CD14-positive monocyte (primary cell): Measurements from ENCODE around the gene PUS1. TPM values are rescaled to one million over a fixed set of nuclear protein-coding genes. Genes with fewer than 3 reads are reported as not detected.

Experiments used
- DNase-seq, 3 donors: peaks; one replicate each; pipeline ENCODE4 v3.0.0-alpha.2; 2011 to 2022
- H2AFZ ChIP-seq: 2 replicates; pipeline ENCODE4 v1.6.0; 2012; ENCODE audit warnings: mild to moderate bottlenecking, low read depth, low read length, inconsistent platforms; ENCODE audit not compliant: insufficient read depth, poor library complexity, severe bottlenecking
- H3K27ac ChIP-seq, 2 donors: 1 replicate in 1 of 2; 2 replicates in 1 of 2; pipeline ENCODE4 v1.5.1; 2012 to 2013; ENCODE audit warnings: low read length in 2 of 2, control low read depth in 1 of 2, inconsistent platforms in 1 of 2, low read depth in 1 of 2, mild to moderate bottlenecking in 1 of 2
- H3K27me3 ChIP-seq, 2 donors: one replicate each; pipeline versions ENCODE4 v1.6.0 to v1.6.1; 2011 to 2013; ENCODE audit warnings: low read length in 2 of 2; ENCODE audit not compliant: control insufficient read depth in 2 of 2, insufficient read depth in 2 of 2
- H3K36me3 ChIP-seq, 2 donors: replicated peaks in 1 of 2; 1 replicate in 1 of 2; 2 replicates in 1 of 2; pipeline versions ENCODE4 v1.5.1 to v1.6.1; 2012 to 2013; ENCODE audit warnings: low read length in 2 of 2, control low read depth in 1 of 2, inconsistent platforms in 1 of 2, mild to moderate bottlenecking in 1 of 2; ENCODE audit not compliant: insufficient read depth in 2 of 2, control insufficient read depth in 1 of 2
- H3K4me1 ChIP-seq, 2 donors: 1 replicate in 1 of 2; 2 replicates in 1 of 2; pipeline versions ENCODE4 v1.5.1 to v1.6.1; 2012 to 2013; ENCODE audit warnings: low read length in 2 of 2, control low read depth in 1 of 2, inconsistent platforms in 1 of 2, mild to moderate bottlenecking in 1 of 2, moderate library complexity in 1 of 2; ENCODE audit not compliant: insufficient read depth in 2 of 2, control insufficient read depth in 1 of 2
- H3K4me2 ChIP-seq: replicated peaks from 2 replicates; pipeline ENCODE3; 2012; ENCODE audit warnings: low read length, moderate library complexity, mild to moderate bottlenecking; ENCODE audit not compliant: poor library complexity, severe bottlenecking; ENCODE audit errors: extremely low read depth
- H3K4me3 ChIP-seq, 3 experiments: fragments of 200-600 bp in 1 of 3; sonication (generic) in 1 of 3; replicated peaks in 1 of 3; 1 replicate in 2 of 3; 2 replicates in 1 of 3; pipeline ENCODE4 v1.5.1; 2011 to 2013; ENCODE audit warnings: low read length in 3 of 3, mild to moderate bottlenecking in 3 of 3, control low read depth in 2 of 3, low read depth in 2 of 3, inconsistent platforms in 1 of 3, moderate library complexity in 1 of 3
- H3K79me2 ChIP-seq: 2 replicates; pipeline ENCODE4 v1.6.0; 2012; ENCODE audit warnings: mild to moderate bottlenecking, control low read depth, inconsistent platforms, low read length, moderate library complexity; ENCODE audit not compliant: insufficient read depth
- H3K9ac ChIP-seq: 2 replicates; pipeline ENCODE4 v1.6.0; 2017; ENCODE audit warnings: low read length, mild to moderate bottlenecking; ENCODE audit not compliant: insufficient read depth, poor library complexity, severe bottlenecking
- H3K9me3 ChIP-seq, 2 donors: replicated peaks in 1 of 2; 1 replicate in 1 of 2; 2 replicates in 1 of 2; pipeline versions ENCODE4 v1.5.1 to v1.6.1; 2012 to 2013; ENCODE audit warnings: low read length in 2 of 2, control low read depth in 1 of 2; ENCODE audit not compliant: control insufficient read depth in 1 of 2, insufficient read depth in 1 of 2
- H4K20me1 ChIP-seq: 2 replicates; pipeline ENCODE4 v1.6.0; 2012; ENCODE audit warnings: mild to moderate bottlenecking, low read length, control low read depth, moderate library complexity; ENCODE audit not compliant: insufficient read depth
- H3K27ac Mint-ChIP-seq, 7 donors: one replicate each; pipeline ENCODE4 v1.8.0; 2020; ENCODE audit warnings: mild to moderate bottlenecking in 7 of 7, mixed read lengths in 7 of 7, moderate library complexity in 6 of 7, inconsistent platforms in 2 of 7
- H3K27me3 Mint-ChIP-seq, 3 donors: one replicate each; pipeline ENCODE4 v1.8.0; 2021 to 2022; ENCODE audit warnings: low read depth in 3 of 3, mild to moderate bottlenecking in 3 of 3, mixed read lengths in 3 of 3, moderate library complexity in 3 of 3, inconsistent platforms in 1 of 3
- H3K36me3 Mint-ChIP-seq, 2 donors: one replicate each; pipeline ENCODE4 v1.8.0; 2020; ENCODE audit warnings: mixed read lengths in 2 of 2, inconsistent platforms in 1 of 2, mild to moderate bottlenecking in 1 of 2
- H3K4me1 Mint-ChIP-seq: one replicate; pipeline ENCODE4 v1.8.0; 2020; ENCODE audit warnings: mild to moderate bottlenecking, mixed read lengths
- H3K4me3 Mint-ChIP-seq, 2 donors: one replicate each; pipeline ENCODE4 v1.8.0; 2020; ENCODE audit warnings: mild to moderate bottlenecking in 2 of 2, mixed read lengths in 2 of 2, moderate library complexity in 1 of 2
- H3K9me3 Mint-ChIP-seq, 7 donors: one replicate each; pipeline ENCODE4 v1.8.0; 2020 to 2022; ENCODE audit warnings: mixed read lengths in 7 of 7, mild to moderate bottlenecking in 6 of 7, moderate library complexity in 6 of 7, inconsistent platforms in 2 of 7
- CTCF ChIP-seq: fragments of 200-600 bp; IDR thresholded peaks from one replicate; pipeline ENCODE4 v1.8.0; 2022; ENCODE audit warnings: antibody characterized with exemption, mild to moderate bottlenecking
- WGBS: methylation state at CpG from one replicate; pipeline ENCODE4 v1.1.5; 2013; ENCODE audit warnings: missing lambda C conversion rate; ENCODE audit not compliant: insufficient coverage; 5-methylcytosine and 5-hydroxymethylcytosine counted together
- intact Hi-C, 2 donors: fragments of 100-400 bp; cut with micrococcal nuclease; formaldehyde crosslinking; loops; one replicate each; pipeline versions ENCODE4 v1.15.0 to v1.15.1; 2023
- polyA plus RNA-seq, 3 donors: library from polyadenylated mRNA; depleted of rRNA in 1 of 3; unstranded in 2 of 3; stranded (reverse) in 1 of 3; fragments of 300-500 nt in 2 of 3; fragments of >200 nt in 1 of 3; fragmentation: Illumina TruSeq in 2 of 3; gene quantifications; 1 replicate in 2 of 3; 2 replicates in 1 of 3; pipeline ENCODE4 v1.2.3, GENCODE V29; 2012 to 2021

The PUS1 gene
- polyA plus RNA-seq, 3 donors = 5.1 to 30.9 (median 6.9) TPM

GRCh38 chr12:131939007-131939406, 9.9 kb downstream of the PUS1 start:
- DNase-seq = no peak
- Mint-ChIP-seq H3K36me3 (peaks cover 62 to 94% of the 10 kb centered on the region in 2 donors), H3K9me3 (peaks cover 0 to 2% (median 0%) of the 10 kb centered on the region in 7 donors), H3K27ac (no peak overlapping the region), H3K4me3 (no peak overlapping the region), H3K27me3 (peaks cover 0 to 2% (median 0%) of the 10 kb centered on the region in 3 donors), H3K4me1 (no peaks in the 10 kb centered on the region)
- Histone ChIP-seq H4K20me1 (no peaks in the 10 kb centered on the region), H3K4me1 (no peaks in the 10 kb centered on the region), H3K9me3 (no peaks in the 10 kb centered on the region), H3K27me3 (no peaks in the 10 kb centered on the region), H3K4me3 (no peak overlapping the region), H3K9ac (no peak overlapping the region), H3K4me2 (no peak overlapping the region), H3K36me3 (peaks cover 57 to 93% of the 10 kb centered on the region in 2 donors), H2AFZ (no peak overlapping the region), H3K27ac (no peak overlapping the region), H3K79me2 (no peaks in the 10 kb centered on the region)
- intact Hi-C loops = no loop called here
- 98% methylated on average over 12 of the region's 16 CpGs for WGBS
- TF ChIP-seq CTCF = no peak

DNA sequence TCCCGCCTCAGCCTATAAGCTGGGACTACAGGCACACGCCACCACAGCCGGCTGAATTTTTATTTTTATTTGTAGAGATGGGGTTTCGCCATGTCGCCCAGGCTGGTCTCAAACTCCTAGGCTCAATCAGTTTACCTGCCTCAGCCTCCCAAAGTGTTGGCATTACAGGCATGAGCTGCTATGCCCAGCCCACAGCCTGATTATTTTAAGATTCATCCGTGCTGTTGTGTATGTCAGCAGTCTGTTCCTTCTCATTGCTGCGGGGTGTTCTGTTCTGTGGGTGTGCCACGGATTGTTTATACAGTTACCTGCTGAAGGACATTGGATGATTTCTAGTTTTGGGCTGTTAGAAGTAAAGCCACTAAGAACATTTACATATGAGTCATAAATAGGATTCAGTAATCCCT, 11.1 kb downstream of the PUS1 start:
- Histone ChIP-seq H2AFZ (no peak overlapping the region), H3K9ac (no peak overlapping the region), H3K4me2 (no peak overlapping the region), H3K4me1 (no peaks in the 10 kb centered on the region), H3K36me3 (peaks cover 47 to 85% of the 10 kb centered on the region in 2 donors), H3K9me3 (no peaks in the 10 kb centered on the region), H3K27ac (no peak overlapping the region), H4K20me1 (no peaks in the 10 kb centered on the region), H3K27me3 (no peaks in the 10 kb centered on the region), H3K79me2 (no peaks in the 10 kb centered on the region), H3K4me3 (no peak overlapping the region)
- no peak for DNase-seq
- H3K27ac Mint-ChIP-seq = peak overlapping the region in 1 of 7 donors; percentile 74
- no peak for TF ChIP-seq CTCF
- intact Hi-C loops = no loop called here
- no peaks in the 10 kb centered on the region for H3K4me1 Mint-ChIP-seq
- 92% methylated on average over 2 of the region's 8 CpGs for WGBS
- H3K4me3 Mint-ChIP-seq = no peak overlapping the region
- peaks cover 0 to 2% (median 0%) of the 10 kb centered on the region in 7 donors for H3K9me3 Mint-ChIP-seq
- H3K27me3 Mint-ChIP-seq = peaks cover 0 to 2% (median 0%) of the 10 kb centered on the region in 3 donors
- H3K36me3 Mint-ChIP-seq = peaks cover 55 to 96% of the 10 kb centered on the region in 2 donors
